ENCODE results near the gene COL28A1. TPM values are rescaled to one million over a fixed set of nuclear protein-coding genes. Genes with fewer than 3 reads are reported as not detected.

Gene COL28A1
- polyA plus RNA-seq, 1 donor (not counting 4 experiments of a cell fraction or from before 2014, with no cell fraction given) = 0.13 TPM

GRCh38 chr7:7499892-7500291, 35.8 kb downstream of the COL28A1 start:
- no peaks in the 10 kb centered on the region for H3K36me3 ChIP-seq (ENCODE audit: control insufficient read depth in 2 of 2, extremely low read depth in 1 of 2, insufficient read depth in 2 of 2, low read length in 2 of 2)
- no peak overlapping the region for H3K27ac ChIP-seq (ENCODE audit: control insufficient read depth, insufficient read depth, low read length)
- no peak overlapping the region for H2AFZ ChIP-seq (ENCODE audit: control insufficient read depth, low read length)
- H3K9me1 ChIP-seq (ENCODE audit: control insufficient read depth, extremely low read depth, insufficient read depth, low read length) = no peaks in the 10 kb centered on the region
- no peaks in the 10 kb centered on the region for H3K27me3 ChIP-seq (ENCODE audit: control insufficient read depth, extremely low read depth, insufficient read depth, low read length)
- H3K4me1 ChIP-seq (ENCODE audit: control insufficient read depth, extremely low read depth, insufficient read depth, low read length) = no peaks in the 10 kb centered on the region
- FAIRE-seq (no peak), DNase-seq (ENCODE audit: low read depth, low spot score) (no peak)
- H3K9ac ChIP-seq (ENCODE audit: control insufficient read depth, extremely low read depth, insufficient read depth, low read length) = no peak overlapping the region
- no peak overlapping the region for H3K4me3 ChIP-seq (ENCODE audit: control insufficient read depth in 2 of 3, extremely low read depth in 1 of 3, insufficient read depth in 2 of 3, low read depth in 1 of 3, low read length in 3 of 3)
- H3K9me3 ChIP-seq (ENCODE audit: control insufficient read depth, low read depth, low read length) = no peaks in the 10 kb centered on the region
- dilution Hi-C loops (cut with MboI; ENCODE audit: extremely low pct_ligation_motif_present, low sequenced_read_pairs) = no loop called here
- no peak overlapping the region for H3K4me2 ChIP-seq (ENCODE audit: control insufficient read depth, extremely low read depth, insufficient read depth, low read depth, low read length)
- H4K20me1 ChIP-seq (ENCODE audit: control insufficient read depth, extremely low read depth, insufficient read depth, low read length) = no peaks in the 10 kb centered on the region
- TF ChIP-seq EZH2 (IDR thresholded peaks at IDR 0.05; ENCODE audit: low read length) (no peak), CTCF (optimal IDR thresholded peaks at IDR 0.05 in 1 of 3, IDR thresholded peaks at IDR 0.05 in 1 of 3, conservative IDR thresholded peaks at IDR 0.05 in 1 of 3; ENCODE audit: extremely low read depth in 1 of 3, insufficient read depth in 2 of 3, low read length in 3 of 3) (no peak)
- H3K79me2 ChIP-seq (ENCODE audit: control insufficient read depth, insufficient read depth, low read length) = no peaks in the 10 kb centered on the region

GRCh38 chr7:7498856-7499255, 36.8 kb downstream of the COL28A1 start:
- TF ChIP-seq EZH2 (IDR thresholded peaks at IDR 0.05; ENCODE audit: low read length) (no peak), CTCF (optimal IDR thresholded peaks at IDR 0.05 in 1 of 3, IDR thresholded peaks at IDR 0.05 in 1 of 3, conservative IDR thresholded peaks at IDR 0.05 in 1 of 3; ENCODE audit: extremely low read depth in 1 of 3, insufficient read depth in 2 of 3, low read length in 3 of 3) (no peak)
- DNase-seq (ENCODE audit: low read depth, low spot score) (no peak), FAIRE-seq (peak; percentile 9)
- no peak overlapping the region for H3K4me2 ChIP-seq (ENCODE audit: control insufficient read depth, extremely low read depth, insufficient read depth, low read depth, low read length)
- no peaks in the 10 kb centered on the region for H4K20me1 ChIP-seq (ENCODE audit: control insufficient read depth, extremely low read depth, insufficient read depth, low read length)
- no peaks in the 10 kb centered on the region for H3K4me1 ChIP-seq (ENCODE audit: control insufficient read depth, extremely low read depth, insufficient read depth, low read length)
- no peak overlapping the region for H3K9ac ChIP-seq (ENCODE audit: control insufficient read depth, extremely low read depth, insufficient read depth, low read length)
- dilution Hi-C loops (cut with MboI; ENCODE audit: extremely low pct_ligation_motif_present, low sequenced_read_pairs) = no loop called here
- no peaks in the 10 kb centered on the region for H3K36me3 ChIP-seq (ENCODE audit: control insufficient read depth in 2 of 2, extremely low read depth in 1 of 2, insufficient read depth in 2 of 2, low read length in 2 of 2)
- H2AFZ ChIP-seq (ENCODE audit: control insufficient read depth, low read length) = no peak overlapping the region
- no peak overlapping the region for H3K4me3 ChIP-seq (ENCODE audit: control insufficient read depth in 2 of 3, extremely low read depth in 1 of 3, insufficient read depth in 2 of 3, low read depth in 1 of 3, low read length in 3 of 3)
- H3K27me3 ChIP-seq (ENCODE audit: control insufficient read depth, extremely low read depth, insufficient read depth, low read length) = no peaks in the 10 kb centered on the region
- H3K79me2 ChIP-seq (ENCODE audit: control insufficient read depth, insufficient read depth, low read length) = no peaks in the 10 kb centered on the region
- no peaks in the 10 kb centered on the region for H3K9me1 ChIP-seq (ENCODE audit: control insufficient read depth, extremely low read depth, insufficient read depth, low read length)
- no peak overlapping the region for H3K27ac ChIP-seq (ENCODE audit: control insufficient read depth, insufficient read depth, low read length)
- no peaks in the 10 kb centered on the region for H3K9me3 ChIP-seq (ENCODE audit: control insufficient read depth, low read depth, low read length)
